HCT116 (cell line): Measurements from ENCODE around the gene TMEM235. TPM values are rescaled to one million over a fixed set of nuclear protein-coding genes. Genes with fewer than 3 reads are reported as not detected.

Experiments used
- ATAC-seq: fragments of 200-7000 bp; cut with Tn5 transposase; 2 replicates; pipeline ENCODE4 v1.9.1; 2020; ENCODE audit warnings: mild to moderate bottlenecking, moderate library complexity
- BruUV-seq: library from RNA; stranded (reverse); fragments of 400-500 nt; replicated peaks from 2 replicates; lab custom pipeline; 2021; lab: Mats Ljungman, UMichigan
- CTCF ChIA-PET: fragments of 300-600 bp; sonication (Branson Sonifier 250); formaldehyde crosslinking; loops from one replicate; lab custom pipeline; 2021; ENCODE audit warnings: antibody characterized with exemption; lab: Charles Lee
- POLR2A ChIA-PET: fragments of 300-600, 350-600 bp; sonication (Branson Sonifier 250); formaldehyde crosslinking; loops from one replicate; lab custom pipeline; 2021; ENCODE audit warnings: antibody characterized with exemption; lab: Charles Lee
- RAD21 ChIA-PET, 2 experiments: fragments of 300-600 bp; sonication (Branson Sonifier 250); formaldehyde crosslinking; loops; one replicate each; lab custom pipeline; 2023; ENCODE audit warnings: low total read pairs in 2 of 2; ENCODE audit not compliant: uncharacterized antibody in 2 of 2, unreplicated experiment in 2 of 2, low non-redundant PET in 1 of 2; lab: Charles Lee
- DNase-seq: peaks from one replicate; pipeline ENCODE4 v3.0.0-alpha.2; 2010; ENCODE audit warnings: low read depth, low spot score
- H2AFZ ChIP-seq: fragments of 200-600 bp; shearing (Covaris generic), sonication (generic); 2 replicates; pipeline ENCODE4 v1.6.1; 2017; ENCODE audit warnings: low read depth, mixed run types, mixed read lengths, antibody characterized with exemption, low read length; ENCODE audit not compliant: poor library complexity, severe bottlenecking
- H3K27ac ChIP-seq: 2 replicates; pipeline ENCODE4 v1.5.1; 2012; ENCODE audit warnings: low read depth, low read length
- H3K27me3 ChIP-seq: fragments of 200-600 bp; sonication (generic); 2 replicates; pipeline ENCODE4 v1.6.1; 2016; ENCODE audit warnings: mixed run types, low read length, mixed read lengths; ENCODE audit not compliant: insufficient read depth
- H3K36me3 ChIP-seq, 2 experiments: fragments of 200-500 bp in 1 of 2; fragments of 200-600 bp in 1 of 2; sonication (Bioruptor generic) in 1 of 2; sonication (generic) in 1 of 2; 2 replicates each; pipeline versions ENCODE4 v1.5.1 to v1.6.1; 2014 to 2016; ENCODE audit warnings: low read length in 2 of 2, inconsistent platforms in 1 of 2, mixed read lengths in 1 of 2, mixed run types in 1 of 2; ENCODE audit not compliant: insufficient read depth in 2 of 2, control insufficient read depth in 1 of 2
- H3K4me1 ChIP-seq, 2 experiments: fragments of 200-600 bp in 1 of 2; sonication (generic) in 1 of 2; 2 replicates each; pipeline versions ENCODE4 v1.5.1 to v1.6.1; 2012 to 2017; ENCODE audit warnings: low read length in 2 of 2, inconsistent platforms in 1 of 2, mild to moderate bottlenecking in 1 of 2, mixed read lengths in 1 of 2, mixed run types in 1 of 2, moderate library complexity in 1 of 2; ENCODE audit not compliant: insufficient read depth in 2 of 2, control insufficient read depth in 1 of 2
- H3K4me2 ChIP-seq: fragments of 200-600 bp; sonication (generic); 2 replicates; pipeline ENCODE4 v1.6.1; 2017; ENCODE audit warnings: mixed run types, low read length, mixed read lengths
- H3K4me3 ChIP-seq, 2 experiments: fragments of 200-600 bp in 1 of 2; sonication (generic) in 1 of 2; replicated peaks in 1 of 2; 2 replicates each; pipeline ENCODE4 v1.5.1; 2011 to 2016; ENCODE audit warnings: low read length in 2 of 2, control low read depth in 1 of 2, low read depth in 1 of 2, mild to moderate bottlenecking in 1 of 2, mixed read lengths in 1 of 2, mixed run types in 1 of 2
- H3K79me2 ChIP-seq: fragments of 200-600 bp; sonication (generic); 2 replicates; pipeline ENCODE4 v1.6.1; 2017; ENCODE audit warnings: mild to moderate bottlenecking, mixed run types, low read length, moderate library complexity, mixed read lengths; ENCODE audit not compliant: insufficient read depth
- H3K9ac ChIP-seq: fragments of 200-600 bp; sonication (generic); 2 replicates; pipeline ENCODE4 v1.6.1; 2016; ENCODE audit warnings: low read length, mixed read lengths
- H3K9me2 ChIP-seq: fragments of 200-600 bp; sonication (generic), shearing (Covaris generic); 2 replicates; pipeline ENCODE4 v1.6.1; 2017; ENCODE audit warnings: mixed run types, mild to moderate bottlenecking, moderate library complexity; ENCODE audit not compliant: insufficient read depth
- H3K9me3 ChIP-seq, 2 experiments: fragments of 200-500 bp in 1 of 2; fragments of 200-600 bp in 1 of 2; sonication (Bioruptor generic) in 1 of 2; sonication (generic) in 1 of 2; 2 replicates each; pipeline ENCODE4 v1.6.1; 2014 to 2017; ENCODE audit warnings: low read length in 2 of 2, mixed read lengths in 2 of 2, inconsistent platforms in 1 of 2, low read depth in 1 of 2, mild to moderate bottlenecking in 1 of 2, mixed run types in 1 of 2, moderate library complexity in 1 of 2; ENCODE audit not compliant: control insufficient read depth in 1 of 2, insufficient read depth in 1 of 2
- H4K20me1 ChIP-seq: fragments of 200-600 bp; sonication (generic), shearing (Covaris generic); 2 replicates; pipeline ENCODE4 v1.6.1; 2017; ENCODE audit warnings: mixed run types, mild to moderate bottlenecking, moderate library complexity; ENCODE audit not compliant: insufficient read depth
- ATF3 ChIP-seq: IDR thresholded peaks from 2 replicates; pipeline ENCODE4 v1.6.1; 2012
- CBX3 ChIP-seq: IDR thresholded peaks from 2 replicates; pipeline ENCODE4 v1.6.1; 2012; ENCODE audit warnings: low read depth
- CEBPB ChIP-seq: IDR thresholded peaks from 2 replicates; pipeline ENCODE4 v1.6.1; 2012; ENCODE audit warnings: low read depth
- CTCF ChIP-seq, 3 experiments: fragments of 200-600 bp in 1 of 3; sonication (generic) in 1 of 3; IDR thresholded peaks in 2 of 3; conservative IDR thresholded peaks in 1 of 3; 2 replicates each; pipeline ENCODE4 v1.5.1; 2012 to 2017; ENCODE audit warnings: low read depth in 2 of 3, low read length in 2 of 3, antibody characterized with exemption in 1 of 3, borderline replicate concordance in 1 of 3, control low read depth in 1 of 3, mild to moderate bottlenecking in 1 of 3, mixed read lengths in 1 of 3, mixed run types in 1 of 3, moderate library complexity in 1 of 3; ENCODE audit not compliant: insufficient read depth in 1 of 3
- ELF1 ChIP-seq: IDR thresholded peaks from 2 replicates; pipeline ENCODE4 v1.6.1; 2012; ENCODE audit warnings: low read depth, borderline replicate concordance
- EZH2phosphoT487 ChIP-seq: fragments of 200-600 bp; IDR thresholded peaks from 2 replicates; pipeline ENCODE4 v1.6.1; 2018; ENCODE audit warnings: antibody characterized with exemption, borderline replicate concordance
- FOSL1 ChIP-seq: IDR thresholded peaks from 2 replicates; pipeline ENCODE4 v1.6.1; 2012; ENCODE audit warnings: low read depth
- JUND ChIP-seq: IDR thresholded peaks from 2 replicates; pipeline ENCODE4 v1.6.1; 2012
- POLR2A ChIP-seq: IDR thresholded peaks from 2 replicates; pipeline ENCODE4 v1.7.0; 2011; ENCODE audit warnings: borderline replicate concordance; ENCODE audit not compliant: insufficient read depth, insufficient read length; ENCODE audit errors: extremely low read depth
- SIN3A ChIP-seq: IDR thresholded peaks from 2 replicates; pipeline ENCODE4 v1.6.1; 2012; ENCODE audit warnings: low read depth
- SP1 ChIP-seq: IDR thresholded peaks from 2 replicates; pipeline ENCODE4 v1.6.1; 2012; ENCODE audit warnings: low read depth
- SRF ChIP-seq: IDR thresholded peaks from 2 replicates; pipeline ENCODE4 v1.6.1; 2012; ENCODE audit warnings: low read depth
- intact Hi-C: fragments of 100-400 bp; cut with micrococcal nuclease; formaldehyde crosslinking; loops from 2 replicates; pipeline ENCODE4 v1.10.0; 2022
- total RNA-seq: library from RNA; stranded (reverse); gene quantifications from one replicate; pipeline ENCODE4 v1.2.1, GENCODE V29; 2021; ENCODE audit not compliant: unreplicated experiment
- TF ChIP-seq, protein P1 (sequence below): IDR thresholded peaks from 2 replicates; pipeline ENCODE4 v1.6.1; 2011; ENCODE audit warnings: mild to moderate bottlenecking, low read length, moderate library complexity; ENCODE audit not compliant: insufficient replicate concordance; ENCODE audit errors: extremely low read depth
- TF ChIP-seq, protein P2 (sequence below): IDR thresholded peaks from 2 replicates; pipeline ENCODE4 v1.6.1; 2012; ENCODE audit warnings: low read depth

The TMEM235 gene
- total RNA-seq, 1 experiment from 2014 or later, result not detected

DNA sequence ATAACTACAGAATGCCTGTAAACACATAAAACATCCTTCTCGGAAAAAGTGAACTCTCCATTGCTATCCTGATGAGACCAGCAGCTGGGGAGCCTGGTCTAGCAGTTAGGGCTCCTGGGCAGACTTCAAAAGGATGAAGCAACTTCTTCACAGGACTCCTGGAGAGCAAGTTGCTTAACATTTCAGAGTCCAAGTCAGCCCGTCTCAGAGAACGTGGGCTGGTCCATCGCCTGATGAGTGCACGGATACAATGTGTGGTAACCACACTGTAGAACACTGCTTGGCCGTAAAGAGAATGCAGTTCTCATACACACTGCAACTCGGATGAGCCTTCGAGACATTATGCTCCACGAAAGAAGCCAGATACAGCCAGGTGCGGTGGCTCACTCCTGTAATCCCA lies 52.7 kb downstream of the TMEM235 start (continued):
- TF ChIP-seq, protein P1, sequence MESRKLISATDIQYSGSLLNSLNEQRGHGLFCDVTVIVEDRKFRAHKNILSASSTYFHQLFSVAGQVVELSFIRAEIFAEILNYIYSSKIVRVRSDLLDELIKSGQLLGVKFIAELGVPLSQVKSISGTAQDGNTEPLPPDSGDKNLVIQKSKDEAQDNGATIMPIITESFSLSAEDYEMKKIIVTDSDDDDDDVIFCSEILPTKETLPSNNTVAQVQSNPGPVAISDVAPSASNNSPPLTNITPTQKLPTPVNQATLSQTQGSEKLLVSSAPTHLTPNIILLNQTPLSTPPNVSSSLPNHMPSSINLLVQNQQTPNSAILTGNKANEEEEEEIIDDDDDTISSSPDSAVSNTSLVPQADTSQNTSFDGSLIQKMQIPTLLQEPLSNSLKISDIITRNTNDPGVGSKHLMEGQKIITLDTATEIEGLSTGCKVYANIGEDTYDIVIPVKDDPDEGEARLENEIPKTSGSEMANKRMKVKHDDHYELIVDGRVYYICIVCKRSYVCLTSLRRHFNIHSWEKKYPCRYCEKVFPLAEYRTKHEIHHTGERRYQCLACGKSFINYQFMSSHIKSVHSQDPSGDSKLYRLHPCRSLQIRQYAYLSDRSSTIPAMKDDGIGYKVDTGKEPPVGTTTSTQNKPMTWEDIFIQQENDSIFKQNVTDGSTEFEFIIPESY, result no peak
- TF ChIP-seq CTCF (IDR thresholded peaks at IDR 0.05 in 2 of 3, conservative IDR thresholded peaks at IDR 0.05 in 1 of 3; ENCODE audit: borderline replicate concordance in 1 of 3, insufficient read depth in 1 of 3, low read depth in 2 of 3, low read length in 2 of 3) (no peak), ELF1 (no peak), CBX3 (no peak), POLR2A (no peak), EZH2phosphoT487 (no peak), SIN3A (no peak)

DNA sequence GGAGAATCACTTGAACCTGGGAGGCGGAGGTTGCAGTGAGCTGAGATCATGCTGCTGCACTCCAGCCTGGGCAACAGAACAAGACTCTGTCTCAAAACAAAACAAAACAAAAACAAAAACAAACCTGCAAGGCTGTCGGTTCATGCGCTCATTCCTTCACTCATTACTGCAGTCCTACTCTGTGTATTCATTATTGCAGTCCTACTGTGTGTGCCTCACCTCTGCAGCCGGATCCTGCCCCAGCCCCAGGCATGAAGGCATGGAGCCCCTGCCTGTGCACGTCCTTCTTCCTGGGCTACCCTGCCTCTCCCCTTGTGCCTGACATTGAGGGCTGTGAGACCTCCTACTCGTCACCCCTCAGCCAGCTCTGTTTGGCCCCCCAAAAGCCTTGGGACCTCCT lies 57.6 kb downstream of the TMEM235 start:
- intact Hi-C loops, result loop anchor here (1.0 to 5.0 kb wide), 3 partner anchors 25 to 133 kb away; partner anchors contain the start of gene SOCS3
- Histone ChIP-seq H4K20me1 (no peaks in the 10 kb centered on the region), H3K27me3 (no peaks in the 10 kb centered on the region), H3K9me3 (no peaks in the 10 kb centered on the region), H2AFZ (no peak overlapping the region), H3K4me1 (peaks cover 2 to 14% of the 10 kb centered on the region in 2 experiments; a peak in 2 of 4 replicates), H3K79me2 (no peaks in the 10 kb centered on the region), H3K4me2 (no peak overlapping the region), H3K9ac (no peak overlapping the region), H3K4me3 (no peak overlapping the region), H3K36me3 (no peaks in the 10 kb centered on the region), H3K9me2 (no peaks in the 10 kb centered on the region), H3K27ac (no peak overlapping the region; the same call in 1 of the 2 replicates)
- ChIA-PET POLR2A (interaction anchor here (0.7 to 1.3 kb wide), 3 partner anchors 26 to 133 kb away, joined by 3 to 4 read pairs (median 4); no protein-coding TSS in a partner anchor), CTCF (interaction anchor here (1.0 to 1.9 kb wide), 6 partner anchors 9 to 133 kb away, joined by 3 to 15 read pairs (median 5); no protein-coding TSS in a partner anchor), RAD21 (interaction anchor here (1.1 to 1.4 kb wide), 2 partner anchors 19 to 54 kb away, joined by 3 read pairs; no protein-coding TSS in a partner anchor)
- DNase-seq, result no peak
- BruUV-seq, result no TSS peak
- no peak for ATAC-seq
- no peak for TF ChIP-seq SP1
- no peak for TF ChIP-seq CTCF (IDR thresholded peaks at IDR 0.05 in 2 of 3, conservative IDR thresholded peaks at IDR 0.05 in 1 of 3; ENCODE audit: borderline replicate concordance in 1 of 3, insufficient read depth in 1 of 3, low read depth in 2 of 3, low read length in 2 of 3)
- TF ChIP-seq SIN3A, result no peak
- no peak for TF ChIP-seq ATF3
- TF ChIP-seq, protein P2, sequence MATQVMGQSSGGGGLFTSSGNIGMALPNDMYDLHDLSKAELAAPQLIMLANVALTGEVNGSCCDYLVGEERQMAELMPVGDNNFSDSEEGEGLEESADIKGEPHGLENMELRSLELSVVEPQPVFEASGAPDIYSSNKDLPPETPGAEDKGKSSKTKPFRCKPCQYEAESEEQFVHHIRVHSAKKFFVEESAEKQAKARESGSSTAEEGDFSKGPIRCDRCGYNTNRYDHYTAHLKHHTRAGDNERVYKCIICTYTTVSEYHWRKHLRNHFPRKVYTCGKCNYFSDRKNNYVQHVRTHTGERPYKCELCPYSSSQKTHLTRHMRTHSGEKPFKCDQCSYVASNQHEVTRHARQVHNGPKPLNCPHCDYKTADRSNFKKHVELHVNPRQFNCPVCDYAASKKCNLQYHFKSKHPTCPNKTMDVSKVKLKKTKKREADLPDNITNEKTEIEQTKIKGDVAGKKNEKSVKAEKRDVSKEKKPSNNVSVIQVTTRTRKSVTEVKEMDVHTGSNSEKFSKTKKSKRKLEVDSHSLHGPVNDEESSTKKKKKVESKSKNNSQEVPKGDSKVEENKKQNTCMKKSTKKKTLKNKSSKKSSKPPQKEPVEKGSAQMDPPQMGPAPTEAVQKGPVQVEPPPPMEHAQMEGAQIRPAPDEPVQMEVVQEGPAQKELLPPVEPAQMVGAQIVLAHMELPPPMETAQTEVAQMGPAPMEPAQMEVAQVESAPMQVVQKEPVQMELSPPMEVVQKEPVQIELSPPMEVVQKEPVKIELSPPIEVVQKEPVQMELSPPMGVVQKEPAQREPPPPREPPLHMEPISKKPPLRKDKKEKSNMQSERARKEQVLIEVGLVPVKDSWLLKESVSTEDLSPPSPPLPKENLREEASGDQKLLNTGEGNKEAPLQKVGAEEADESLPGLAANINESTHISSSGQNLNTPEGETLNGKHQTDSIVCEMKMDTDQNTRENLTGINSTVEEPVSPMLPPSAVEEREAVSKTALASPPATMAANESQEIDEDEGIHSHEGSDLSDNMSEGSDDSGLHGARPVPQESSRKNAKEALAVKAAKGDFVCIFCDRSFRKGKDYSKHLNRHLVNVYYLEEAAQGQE, result no peak
- TF ChIP-seq CEBPB, result no peak
- no peak for TF ChIP-seq JUND
- TF ChIP-seq CBX3, result no peak
- TF ChIP-seq SRF, result no peak
- no peak for TF ChIP-seq FOSL1
- no peak for TF ChIP-seq EZH2phosphoT487
